ENCODE data around the gene HDGFL1.

The HDGFL1 gene

GRCh38 chr6:22569281-22570184 lies at the start of gene HDGFL1:
HDGFL1 (plus strand) TSS chr6:22569566; CDS start chr6:22569576, 10 bp downstream.
- DNase-seq: no peak

DNA sequence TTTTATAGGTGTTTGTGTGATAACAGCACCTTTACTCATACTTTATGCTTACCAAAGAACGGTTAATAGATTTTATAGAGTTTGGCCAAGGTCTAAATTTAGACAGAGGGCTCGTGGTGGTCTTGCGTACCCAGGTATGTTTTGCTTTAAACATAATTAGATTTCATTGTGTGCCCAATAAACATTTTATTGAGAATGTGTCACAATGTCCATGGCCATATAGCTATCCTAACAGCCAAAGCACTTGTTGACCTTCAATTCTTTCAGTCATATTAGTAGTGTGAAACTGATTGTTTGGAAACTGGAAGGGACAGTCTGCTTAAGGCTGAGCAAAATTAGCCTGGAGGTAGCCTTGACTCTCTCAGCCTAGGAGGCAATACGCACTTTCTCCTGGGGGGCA lies 48.3 kb upstream of the HDGFL1 start:
- DNase-seq: no peak

GRCh38 chr6:22526736-22527135 lies 42.6 kb upstream of the HDGFL1 start:
- no peak for DNase-seq

DNA sequence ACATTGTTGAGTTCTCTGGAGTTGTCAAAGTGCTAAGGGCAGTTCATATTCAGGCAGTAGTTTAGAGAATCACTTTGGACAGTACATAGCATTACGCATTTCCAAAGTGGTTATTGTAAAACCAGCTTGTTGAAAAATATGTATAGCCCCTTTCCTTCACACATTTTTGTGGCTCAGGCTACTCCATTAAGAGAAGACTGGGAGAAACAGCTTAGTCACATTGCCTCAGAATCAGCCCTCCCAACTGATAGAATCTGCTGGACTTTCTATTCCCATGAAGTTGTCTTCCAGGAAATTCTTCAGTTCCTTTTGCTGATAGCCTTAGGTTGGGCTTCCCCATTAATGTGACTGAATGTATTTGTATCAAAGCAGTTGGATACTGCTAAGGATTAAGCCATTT lies 39.5 kb upstream of the HDGFL1 start:
- no peak for DNase-seq

DNA sequence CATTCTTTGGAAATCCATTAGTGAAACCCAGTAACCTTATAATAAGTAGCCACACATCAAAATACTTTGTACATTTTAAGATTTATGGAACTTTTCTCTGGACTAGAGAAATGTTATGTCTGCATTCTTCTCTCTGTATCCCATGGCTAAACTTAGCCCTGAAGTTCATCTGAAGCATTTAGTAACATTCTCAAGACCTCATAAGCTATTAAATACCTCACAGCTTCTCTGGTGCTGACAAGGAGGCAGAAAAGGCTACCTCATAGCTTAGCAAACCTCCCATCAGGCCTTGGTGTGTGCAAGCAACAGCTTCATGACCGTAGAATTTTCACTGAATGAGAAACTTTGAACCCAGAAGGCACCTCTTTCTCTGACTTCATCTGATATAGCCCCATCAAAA lies 38.9 kb upstream of the HDGFL1 start:
- no peak for DNase-seq

- no peak for DNase-seq
Observed at GRCh38 chr6:22536122-22536521, 33.2 kb upstream of the HDGFL1 start.

GRCh38 chr6:22544476-22544875 lies 24.9 kb upstream of the HDGFL1 start:
- DNase-seq: no peak

DNA sequence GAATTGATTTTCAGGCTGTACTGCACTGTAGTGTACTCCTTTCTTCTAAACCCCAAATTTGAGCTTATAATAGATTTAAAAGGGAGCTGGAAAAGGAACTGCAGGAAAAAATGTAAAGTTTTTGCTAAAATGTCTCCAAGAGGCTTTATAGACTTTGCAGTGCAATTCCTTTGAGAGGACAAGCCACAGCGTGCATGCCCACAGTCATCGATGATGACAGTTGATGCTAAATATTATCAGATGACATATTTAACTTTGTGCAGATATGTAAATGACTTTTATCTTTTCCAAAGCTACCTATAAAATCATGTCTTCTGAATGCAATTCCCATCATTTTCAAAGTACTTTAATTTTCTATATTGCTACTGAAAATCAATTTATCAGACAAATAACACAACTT lies 24.3 kb upstream of the HDGFL1 start:
- no peak for DNase-seq

DNA sequence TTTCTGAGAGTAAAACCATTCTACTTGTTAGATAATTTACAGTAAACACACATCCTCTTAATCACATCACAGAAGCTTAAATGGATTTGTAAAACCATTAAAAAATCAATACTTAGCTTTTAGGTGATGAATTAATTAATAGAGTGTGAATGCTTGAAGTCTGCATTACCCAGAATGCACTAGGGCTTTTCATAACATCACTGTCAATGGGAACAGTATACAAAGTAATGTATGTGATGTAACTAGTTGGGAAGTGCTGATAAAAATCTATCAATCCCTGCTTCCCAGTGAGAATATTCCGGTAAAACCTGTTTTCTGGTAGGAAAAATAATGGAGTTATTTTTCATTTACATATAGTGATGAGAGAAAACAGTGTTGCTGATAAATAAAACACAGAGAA lies 23.1 kb upstream of the HDGFL1 start:
- DNase-seq: no peak

- no peak for DNase-seq
Observed at GRCh38 chr6:22550971-22551670, 18.2 kb upstream of the HDGFL1 start.

GRCh38 chr6:22556266-22556665 lies 13.1 kb upstream of the HDGFL1 start:
- DNase-seq: no peak

- no peak for DNase-seq
Observed at GRCh38 chr6:22557007-22557406, 12.4 kb upstream of the HDGFL1 start.

DNA sequence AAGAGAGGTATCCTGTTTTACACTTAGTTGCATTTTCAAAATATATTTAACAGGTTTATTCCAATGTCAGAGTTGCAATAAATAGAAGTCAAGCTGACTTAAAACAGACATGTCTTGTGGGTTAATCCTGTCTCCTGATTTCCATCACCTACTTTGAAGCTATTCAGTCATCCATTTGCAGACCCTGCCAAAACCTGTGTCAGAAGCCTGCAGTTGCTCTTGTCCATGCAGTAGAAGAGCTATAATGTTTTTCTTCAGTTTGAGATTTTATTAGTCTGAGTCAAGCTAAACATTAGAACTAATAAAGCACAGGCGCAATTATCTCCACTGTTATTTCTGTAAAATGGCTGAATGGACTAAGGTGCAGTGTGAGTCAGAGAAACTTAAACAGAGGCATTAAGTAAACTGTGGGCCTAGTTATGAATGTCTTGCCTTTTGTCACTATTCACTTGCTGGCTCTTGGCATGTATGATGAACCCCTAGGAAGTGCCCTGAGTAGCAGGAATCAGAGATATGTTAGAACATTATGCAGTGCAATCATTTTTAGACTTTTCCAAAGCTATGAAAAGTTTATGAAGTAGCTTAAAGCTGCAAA lies 11.0 kb upstream of the HDGFL1 start:
- no peak for DNase-seq

- DNase-seq: no peak
Observed at GRCh38 chr6:22568854-22569253, 512 bp upstream of the HDGFL1 start.

DNA sequence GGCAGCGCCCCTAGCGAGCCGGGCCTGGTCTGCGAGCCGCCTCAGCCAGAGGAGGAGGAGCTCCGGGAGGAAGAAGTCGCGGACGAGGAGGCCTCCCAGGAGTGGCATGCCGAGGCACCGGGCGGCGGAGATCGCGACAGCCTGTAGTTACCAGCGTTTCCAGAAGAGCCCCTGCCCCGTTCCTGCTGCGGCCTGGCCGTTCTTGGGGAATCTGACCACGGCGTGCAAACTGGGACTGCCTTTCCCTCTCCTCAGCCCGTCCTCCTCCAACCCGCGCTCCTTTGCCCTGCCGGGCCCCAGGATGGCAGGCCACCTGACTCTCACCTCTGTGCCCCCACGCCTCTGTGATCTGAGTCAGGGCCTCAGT lies 802 bp downstream of the HDGFL1 start:
- no peak for DNase-seq

DNA sequence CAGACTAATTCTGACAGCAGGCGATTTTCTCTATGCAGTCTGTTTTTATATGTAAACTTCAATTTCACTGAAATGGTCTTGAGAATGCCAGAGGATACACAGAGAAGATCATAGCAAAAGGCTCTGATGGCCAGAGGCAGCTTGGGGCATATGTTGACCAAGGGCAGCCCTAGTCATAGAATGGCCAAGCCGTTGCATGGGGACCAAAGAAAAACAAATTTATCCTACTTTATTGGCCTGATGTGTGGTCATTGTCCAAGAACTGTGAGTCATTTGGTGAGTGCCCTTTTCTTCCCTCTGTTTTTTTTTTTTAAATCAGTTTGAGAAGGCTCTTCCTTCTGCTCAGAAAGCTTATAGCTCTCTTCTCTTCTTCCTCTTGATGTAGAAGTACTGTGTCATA lies 5.8 kb downstream of the HDGFL1 start:
- no peak for DNase-seq

GRCh38 chr6:22579439-22579838 lies 10.1 kb downstream of the HDGFL1 start:
- no peak for DNase-seq

DNA sequence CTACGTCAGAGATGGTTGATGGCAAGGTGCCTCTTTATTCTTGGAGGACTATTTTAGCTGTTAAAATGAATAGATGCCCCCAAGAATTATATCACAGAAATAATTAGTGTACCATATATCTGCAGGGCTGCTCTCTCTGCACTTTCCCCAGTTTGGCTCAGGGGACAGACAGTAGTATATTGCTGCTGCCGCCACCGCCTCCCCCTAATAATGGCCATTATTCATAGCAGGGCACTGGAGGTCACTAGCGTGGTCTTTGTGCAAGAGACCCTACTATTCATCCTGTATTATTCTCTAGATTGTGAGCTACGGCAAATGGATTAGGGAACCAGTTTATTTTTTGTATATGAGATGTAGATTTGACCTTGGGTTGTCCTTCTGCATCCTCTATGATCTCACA lies 11.0 kb downstream of the HDGFL1 start:
- DNase-seq: no peak

- DNase-seq: no peak
Observed at GRCh38 chr6:22582417-22583205, 13.2 kb downstream of the HDGFL1 start.

- DNase-seq: no peak
Observed at GRCh38 chr6:22583230-22583629, 13.9 kb downstream of the HDGFL1 start.

- no peak for DNase-seq
Observed at GRCh38 chr6:22583927-22584326, 14.6 kb downstream of the HDGFL1 start.

DNA sequence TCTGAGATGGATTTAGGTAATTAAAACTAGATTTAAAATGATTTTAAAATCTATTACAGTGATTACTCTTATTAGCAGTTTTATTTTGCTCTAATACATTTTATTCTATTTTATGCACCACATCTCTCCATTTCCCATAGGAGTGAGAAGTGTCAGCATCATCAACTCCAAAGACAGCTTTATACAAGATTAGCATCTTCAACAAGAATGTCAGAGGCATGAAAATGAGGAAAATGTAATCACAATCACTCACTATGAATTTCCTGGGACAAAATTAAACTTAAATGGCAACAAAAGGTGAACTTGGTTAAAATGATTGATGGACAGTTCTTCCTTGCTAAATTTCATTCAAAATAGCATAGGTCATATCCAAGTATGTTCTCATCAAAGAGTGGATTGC lies 19.8 kb downstream of the HDGFL1 start:
- no peak for DNase-seq

- peak; percentile 31 for DNase-seq
Observed at GRCh38 chr6:22590423-22590822, 21.1 kb downstream of the HDGFL1 start.

Data from NCI-H226 (cell line).